H1 (cell line): Measurements from ENCODE around the gene CTTNBP2.

Experiments used
- CTCF ChIP-seq, 3 experiments: IDR thresholded peaks; 1 replicate in 2 of 3; 2 replicates in 1 of 3; pipeline versions ENCODE4 v1.5.1 to v1.6.1; 2011; ENCODE audit warnings: low read length in 3 of 3, mild to moderate bottlenecking in 3 of 3, inconsistent platforms in 2 of 3, low read depth in 1 of 3, moderate library complexity in 1 of 3; ENCODE audit not compliant: insufficient read depth in 1 of 3; ENCODE audit errors: control extremely low read depth in 1 of 3
- KDM4A ChIP-seq: IDR thresholded peaks from one replicate; pipeline ENCODE4 v1.7.1; 2012; ENCODE audit warnings: low read depth, mild to moderate bottlenecking, moderate library complexity, low read length, inconsistent platforms; ENCODE audit not compliant: severe bottlenecking
- POLR2A ChIP-seq, 2 experiments: IDR thresholded peaks; 1 replicate in 1 of 2; 2 replicates in 1 of 2; pipeline ENCODE4 v1.6.1; 2011; ENCODE audit warnings: low read depth in 2 of 2, low read length in 2 of 2, mild to moderate bottlenecking in 2 of 2; ENCODE audit errors: control extremely low read depth in 1 of 2
- POLR2AphosphoS5 ChIP-seq: IDR thresholded peaks from 2 replicates; pipeline ENCODE4 v1.6.1; 2011; ENCODE audit warnings: low read depth, low read length
- RXRA ChIP-seq: IDR thresholded peaks from 2 replicates; pipeline ENCODE4 v1.6.1; 2011; ENCODE audit warnings: low read depth, mild to moderate bottlenecking, low read length, moderate library complexity; ENCODE audit not compliant: insufficient read depth
- TCF12 ChIP-seq: IDR thresholded peaks from 2 replicates; pipeline ENCODE4 v1.6.1; 2011; ENCODE audit warnings: low read depth, mild to moderate bottlenecking, low read length

- no peak for TF ChIP-seq CTCF (IDR thresholded peaks at IDR 0.05; ENCODE audit: control extremely low read depth in 1 of 3, insufficient read depth in 1 of 3, low read depth in 1 of 3, low read length in 3 of 3)
- no peak for TF ChIP-seq TCF12
- TF ChIP-seq RXRA = no peak
- TF ChIP-seq POLR2AphosphoS5 = no peak
- TF ChIP-seq POLR2A (IDR thresholded peaks at IDR 0.05; ENCODE audit: control extremely low read depth in 1 of 2, low read depth in 2 of 2, low read length in 2 of 2) = no peak
- no peak for TF ChIP-seq KDM4A
Measured at GRCh38 chr7:117790731-117791130, 82.5 kb downstream of the CTTNBP2 start.
